ENCODE results near the gene CFD. TPM values are rescaled to one million over a fixed set of nuclear protein-coding genes. Genes with fewer than 3 reads are reported as not detected.
"Not testable (repeated sequence)": the region's sequence is repeated elsewhere in the genome, so short reads cannot be mapped to it uniquely, and the experiment has no call there.

Gene CFD
- polyA plus RNA-seq, 1 donor: 4.1 TPM

- no peak for DNase-seq
Observed at GRCh38 chr19:871446-872265, 12.2 kb downstream of the CFD start.

- DNase-seq: no peak
Observed at GRCh38 chr19:872266-872951, 12.9 kb downstream of the CFD start.

- no peak for DNase-seq
Observed at GRCh38 chr19:873084-873483, 13.6 kb downstream of the CFD start.

GRCh38 chr19:873561-874041 is 14.1 kb downstream of the CFD start:
- no peak for DNase-seq

- no peak for DNase-seq
Observed at GRCh38 chr19:875265-875879, 15.9 kb downstream of the CFD start.

- no peak for DNase-seq
Observed at GRCh38 chr19:876089-876488, 16.6 kb downstream of the CFD start.

GRCh38 chr19:876780-877314 is 17.4 kb downstream of the CFD start:
- no peak for DNase-seq

GRCh38 chr19:877992-878660 is 18.7 kb downstream of the CFD start:
- DNase-seq: not testable (repeated sequence)

- DNase-seq: not testable (repeated sequence)
Observed at GRCh38 chr19:878751-879561, 19.5 kb downstream of the CFD start.

- no peak for DNase-seq
Observed at GRCh38 chr19:879711-880438, 20.4 kb downstream of the CFD start.

GRCh38 chr19:881385-882071 is 22.1 kb downstream of the CFD start:
- no peak for DNase-seq

- DNase-seq: no peak
Observed at GRCh38 chr19:882871-883497, 23.5 kb downstream of the CFD start.

GRCh38 chr19:883661-884211 is 24.3 kb downstream of the CFD start:
- no peak for DNase-seq

GRCh38 chr19:884420-885211 is 25.2 kb downstream of the CFD start:
- DNase-seq: no peak

GRCh38 chr19:885536-886224 is 26.2 kb downstream of the CFD start:
- no peak for DNase-seq

- DNase-seq: no peak
Observed at GRCh38 chr19:887072-887471, 27.6 kb downstream of the CFD start.

- no peak for DNase-seq
Observed at GRCh38 chr19:887599-887998, 28.1 kb downstream of the CFD start.

Measured in hindlimb muscle (tissue), 1 donor.